Measurements from ENCODE around the gene CCDC3.
A peak's percentile ranks its signal among the peaks of the same experiment; 100 is the strongest.
"Not testable (repeated sequence)": the region's sequence is repeated elsewhere in the genome, so short reads cannot be mapped to it uniquely, and the experiment has no call there.

Gene CCDC3

GRCh38 chr10:13001887-13002212 lies 337 bp upstream of the CCDC3 start:
- DNase-seq (ENCODE audit: insufficient read length, low spot score), result no peak
- no peak for FAIRE-seq

GRCh38 chr10:13000431-13000830 lies 1.1 kb downstream of the CCDC3 start:
- FAIRE-seq (no peak), DNase-seq (ENCODE audit: insufficient read length, low spot score) (no peak)

- no peak for DNase-seq (ENCODE audit: insufficient read length, low spot score)
Measured at GRCh38 chr10:12999849-13000248, 1.7 kb downstream of the CCDC3 start.

DNA sequence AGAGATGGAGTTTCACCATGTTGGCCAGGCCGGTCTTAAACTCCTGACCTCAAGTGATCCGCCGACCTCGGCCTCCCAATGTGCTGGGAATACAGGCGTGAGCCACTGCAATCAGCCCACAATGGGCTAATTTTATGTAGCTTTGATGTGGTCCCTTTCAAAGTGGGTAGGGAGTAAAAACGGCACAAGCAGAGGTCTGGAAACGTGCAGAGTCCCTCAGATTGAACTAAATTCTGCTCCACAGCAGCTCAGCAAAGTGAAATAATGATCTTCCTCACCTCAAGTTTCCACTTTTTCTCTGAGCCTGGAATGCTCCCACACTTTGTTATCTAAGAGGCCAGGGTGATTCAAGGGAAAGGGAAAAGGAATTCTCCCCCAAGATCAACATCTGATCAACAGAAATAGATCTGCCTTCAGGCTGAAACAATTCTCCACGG lies 6.1 kb downstream of the CCDC3 start:
- FAIRE-seq, result no peak
- DNase-seq (ENCODE audit: insufficient read length, low spot score), result no peak

More at GRCh38 chr10:12999849-13000248, 1.7 kb downstream of the CCDC3 start:
- FAIRE-seq, result no peak

DNA sequence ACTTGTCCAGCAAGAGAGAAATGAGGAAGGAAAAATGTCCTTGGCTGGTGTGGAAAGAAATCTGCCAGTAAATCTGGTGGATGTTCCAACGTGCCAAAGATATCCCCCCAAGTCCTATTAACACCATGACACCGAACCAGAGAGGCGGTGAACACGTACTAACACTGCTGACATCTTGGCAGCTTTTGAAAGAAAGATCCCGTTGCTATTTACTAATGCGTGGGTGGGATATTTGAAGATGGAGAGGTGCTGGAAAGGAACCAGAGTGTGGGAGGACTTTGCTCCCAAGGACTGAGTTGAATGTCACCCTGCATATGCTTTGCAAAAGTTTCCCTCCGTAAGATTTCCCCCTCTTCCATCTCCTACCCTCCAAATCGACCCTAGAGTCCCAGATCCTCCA lies 7.9 kb downstream of the CCDC3 start:
- no peak for FAIRE-seq

DNA sequence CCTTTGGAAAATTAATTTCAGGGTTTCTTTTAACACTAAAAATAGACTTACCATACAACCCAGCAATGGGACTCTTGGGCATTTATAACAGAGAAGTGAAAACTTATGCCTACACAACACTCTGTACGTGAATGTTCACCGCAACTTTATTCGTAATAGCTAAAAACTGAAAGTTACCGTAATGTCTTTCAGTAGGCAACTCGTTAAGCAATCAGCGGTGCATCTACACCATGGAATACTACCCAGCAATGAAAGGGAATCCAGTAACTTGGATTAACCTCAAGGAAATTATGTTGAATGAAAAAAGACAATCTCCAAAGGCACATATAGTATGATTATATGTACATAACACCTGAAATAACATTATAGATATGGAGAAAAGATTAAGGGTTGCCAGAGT lies 16.2 kb downstream of the CCDC3 start:
- DNase-seq (ENCODE audit: insufficient read length, low spot score) (no peak), FAIRE-seq (no peak)

More for the DNA sequence above, 7.9 kb downstream of the CCDC3 start:
- DNase-seq (ENCODE audit: insufficient read length, low spot score), result no peak

DNA sequence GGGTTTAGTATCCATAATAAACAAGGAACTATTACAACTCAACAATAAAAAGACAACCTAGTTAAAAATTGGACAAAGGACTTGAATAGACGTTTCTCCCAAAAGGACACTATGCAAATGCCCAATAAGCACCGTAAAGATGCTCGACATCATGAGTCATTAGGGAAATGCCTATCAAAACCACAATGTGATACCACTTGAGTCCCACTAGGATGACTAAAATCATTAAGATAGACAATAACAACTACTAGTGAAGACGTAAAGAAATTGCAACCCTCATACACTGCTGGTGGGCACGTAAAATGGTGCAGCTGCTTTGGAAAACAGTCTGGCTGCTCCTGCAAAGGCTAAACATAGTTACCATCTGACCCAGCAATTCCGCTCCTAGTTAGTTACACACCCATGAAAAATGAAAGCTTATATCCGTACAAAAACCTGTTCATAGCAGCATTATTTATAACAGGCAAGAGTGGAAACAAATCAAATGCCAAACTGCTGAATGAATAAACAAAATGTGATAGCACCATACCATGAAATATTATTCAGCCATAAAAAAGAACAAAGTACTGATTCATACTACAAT lies 17.3 kb downstream of the CCDC3 start:
- no peak for DNase-seq (ENCODE audit: insufficient read length, low spot score)
- FAIRE-seq, result peak; percentile 42

DNA sequence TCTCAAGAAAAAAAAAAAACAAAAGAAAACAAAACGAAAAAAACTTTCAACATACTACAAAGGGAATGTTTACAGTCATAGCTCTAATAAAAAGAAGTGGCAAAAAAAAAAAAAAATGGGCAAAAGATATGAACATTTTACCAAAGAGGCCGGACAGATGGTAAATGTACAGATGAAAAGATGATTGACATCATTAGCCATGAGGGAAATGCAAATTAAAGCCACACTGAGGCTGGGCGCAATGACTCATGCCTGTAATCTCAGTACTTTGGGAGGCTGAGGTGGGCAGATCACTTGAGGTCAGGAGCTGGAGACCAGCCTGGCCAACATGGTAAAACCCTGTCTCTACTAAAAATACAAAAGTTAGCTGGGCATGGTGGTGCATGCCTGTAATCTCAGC lies 17.9 kb downstream of the CCDC3 start:
- not testable (repeated sequence) for DNase-seq (ENCODE audit: insufficient read length, low spot score); FAIRE-seq

DNA sequence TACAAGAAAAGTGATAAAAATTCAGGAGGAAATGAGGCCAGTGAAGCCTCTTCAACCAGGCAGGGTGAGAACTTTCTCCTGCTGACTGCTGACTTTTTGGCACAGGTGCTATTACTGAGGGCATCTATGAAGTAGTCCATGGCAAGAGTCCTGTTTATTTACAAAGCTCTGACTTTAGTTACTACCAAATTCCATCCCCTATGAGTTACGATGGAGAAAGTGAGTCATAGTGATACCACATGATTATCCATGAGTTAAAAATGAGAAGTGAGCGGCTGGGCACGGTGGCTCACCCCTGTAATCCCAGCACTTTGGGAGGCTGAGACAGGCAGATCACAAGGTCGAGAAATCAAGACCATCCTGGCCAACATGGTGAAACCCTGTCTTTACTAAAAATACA lies 19.9 kb downstream of the CCDC3 start:
- DNase-seq (ENCODE audit: insufficient read length, low spot score) (peak; percentile 37), FAIRE-seq (no peak)

DNA sequence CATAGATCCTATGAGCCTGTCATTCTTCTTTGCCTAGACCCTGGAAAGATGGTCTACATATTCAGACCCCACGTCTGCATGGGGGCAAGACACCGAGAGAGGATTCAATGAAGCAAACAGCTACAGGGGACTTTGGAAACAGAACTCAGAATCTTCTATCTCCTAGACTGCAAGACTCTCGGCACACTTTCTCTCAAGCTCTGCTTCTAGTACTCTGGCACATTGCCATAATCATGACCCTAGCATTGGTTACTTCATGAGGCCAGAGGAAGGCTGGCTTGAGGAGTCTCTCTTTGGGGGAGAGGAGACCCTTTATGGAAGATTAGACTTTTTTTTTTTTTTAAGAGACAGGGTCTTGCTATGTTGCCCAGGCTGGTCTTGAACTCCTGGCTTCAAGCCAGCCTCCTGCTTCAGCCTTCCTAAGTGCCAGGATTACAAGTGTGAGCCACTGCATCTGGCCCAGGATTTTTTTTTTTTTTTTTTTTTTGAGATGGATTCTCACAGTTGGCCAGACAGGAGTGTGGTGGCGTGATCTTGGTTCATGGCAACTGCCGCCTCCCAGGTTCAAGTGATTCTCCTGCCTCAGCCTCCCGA lies 20.7 kb downstream of the CCDC3 start:
- no peak for DNase-seq (ENCODE audit: insufficient read length, low spot score)
- no peak for FAIRE-seq

GRCh38 chr10:12980102-12980661 lies 21.3 kb downstream of the CCDC3 start:
- DNase-seq (ENCODE audit: insufficient read length, low spot score) (no peak), FAIRE-seq (no peak)

GRCh38 chr10:12978891-12979290 lies 22.6 kb downstream of the CCDC3 start:
- FAIRE-seq (no peak), DNase-seq (ENCODE audit: insufficient read length, low spot score) (no peak)

- FAIRE-seq (no peak), DNase-seq (ENCODE audit: insufficient read length, low spot score) (no peak)
Measured at GRCh38 chr10:12975906-12976305, 25.6 kb downstream of the CCDC3 start.

DNA sequence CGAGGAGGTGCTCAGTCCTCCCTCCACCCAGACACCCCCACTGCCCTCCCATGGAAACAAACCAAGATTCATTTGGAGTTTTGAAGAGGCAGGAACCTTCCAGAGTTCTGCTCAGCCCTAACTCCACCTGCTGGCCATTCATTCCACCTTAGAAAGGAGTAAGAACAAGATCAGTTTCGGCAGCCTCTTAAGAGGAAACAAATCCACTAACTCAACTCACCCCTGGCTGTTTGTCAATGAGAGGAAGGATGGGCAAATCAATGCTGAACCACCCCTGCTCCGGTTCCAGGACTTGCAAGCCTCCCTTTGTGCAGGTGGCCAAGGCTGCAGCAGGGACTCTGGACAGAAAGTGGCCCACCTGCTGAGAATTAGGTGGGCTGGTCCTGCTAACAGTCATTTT lies 26.2 kb downstream of the CCDC3 start:
- DNase-seq (ENCODE audit: insufficient read length, low spot score), result no peak
- no peak for FAIRE-seq

GRCh38 chr10:12974491-12975199 lies 26.9 kb downstream of the CCDC3 start:
- no peak for FAIRE-seq

DNA sequence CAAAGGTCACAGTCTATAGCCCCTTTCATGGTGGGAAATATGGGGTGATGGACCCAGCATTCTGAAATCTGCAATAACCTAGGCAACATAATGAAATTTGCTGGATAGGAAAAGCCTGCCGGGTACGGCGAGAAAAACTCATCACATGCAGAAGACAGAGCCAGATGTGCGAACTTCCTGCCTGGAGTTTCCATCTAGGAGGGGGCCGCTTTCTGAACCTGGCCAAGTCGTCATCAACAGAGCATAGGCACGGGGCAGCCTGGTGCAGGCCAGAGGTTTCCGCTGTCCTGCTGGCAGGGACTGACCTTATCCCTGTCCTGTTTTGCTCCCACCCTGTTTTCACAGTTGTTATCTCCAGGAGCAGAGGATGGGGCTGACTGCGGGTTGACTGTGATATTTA lies 27.4 kb downstream of the CCDC3 start:
- no peak for DNase-seq (ENCODE audit: insufficient read length, low spot score)
- no peak for FAIRE-seq

More at GRCh38 chr10:12974491-12975199, 26.9 kb downstream of the CCDC3 start:
- no peak for DNase-seq (ENCODE audit: insufficient read length, low spot score)

DNA sequence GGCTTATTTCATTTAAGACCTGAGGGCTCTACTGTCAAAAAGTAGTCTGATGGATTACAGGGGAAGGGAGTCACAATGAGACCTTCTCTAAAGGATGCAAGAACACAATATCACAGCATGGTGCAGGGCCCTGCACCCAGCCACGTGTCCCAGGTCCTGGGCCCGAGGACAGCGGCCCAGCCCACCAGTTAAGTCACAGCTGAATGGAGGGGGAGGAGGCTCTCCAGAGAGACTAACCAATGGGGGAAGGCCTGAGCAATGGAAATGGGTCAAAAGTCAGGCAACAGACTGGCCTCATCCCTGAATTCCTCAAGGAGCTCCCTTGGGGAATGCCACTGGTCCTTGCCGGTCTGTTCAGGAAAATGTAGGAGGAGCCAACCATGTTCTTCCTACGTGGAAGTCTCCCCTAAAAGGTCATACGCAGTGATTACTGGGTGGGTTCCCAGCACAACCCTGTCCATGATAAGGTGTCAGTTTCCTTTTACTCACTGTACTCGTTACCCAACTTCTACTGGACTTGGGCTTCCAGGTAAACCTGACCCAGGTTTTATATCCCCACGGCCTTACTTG lies 28.3 kb downstream of the CCDC3 start:
- DNase-seq (ENCODE audit: insufficient read length, low spot score) (no peak), FAIRE-seq (no peak)

DNA sequence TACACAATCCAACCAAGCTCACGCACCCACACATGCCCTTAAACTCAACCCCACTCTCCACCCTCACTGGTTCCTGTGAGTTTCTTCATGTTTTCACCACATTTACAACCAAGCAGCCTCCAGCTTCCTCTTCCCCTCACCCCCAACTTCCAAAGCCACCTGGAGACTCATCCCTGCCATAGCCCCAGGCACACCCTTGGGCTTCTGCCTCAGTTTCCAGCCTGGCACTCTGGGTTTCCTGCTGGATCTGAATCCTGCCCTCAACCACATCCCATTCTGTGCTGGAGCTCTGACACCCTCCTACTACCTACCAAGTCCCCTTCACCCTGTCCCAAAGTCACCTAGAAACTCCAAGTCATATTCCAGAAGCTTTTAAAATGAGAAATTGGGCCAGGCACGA lies 29.4 kb downstream of the CCDC3 start:
- FAIRE-seq, result no peak
- DNase-seq (ENCODE audit: insufficient read length, low spot score), result no peak

DNA sequence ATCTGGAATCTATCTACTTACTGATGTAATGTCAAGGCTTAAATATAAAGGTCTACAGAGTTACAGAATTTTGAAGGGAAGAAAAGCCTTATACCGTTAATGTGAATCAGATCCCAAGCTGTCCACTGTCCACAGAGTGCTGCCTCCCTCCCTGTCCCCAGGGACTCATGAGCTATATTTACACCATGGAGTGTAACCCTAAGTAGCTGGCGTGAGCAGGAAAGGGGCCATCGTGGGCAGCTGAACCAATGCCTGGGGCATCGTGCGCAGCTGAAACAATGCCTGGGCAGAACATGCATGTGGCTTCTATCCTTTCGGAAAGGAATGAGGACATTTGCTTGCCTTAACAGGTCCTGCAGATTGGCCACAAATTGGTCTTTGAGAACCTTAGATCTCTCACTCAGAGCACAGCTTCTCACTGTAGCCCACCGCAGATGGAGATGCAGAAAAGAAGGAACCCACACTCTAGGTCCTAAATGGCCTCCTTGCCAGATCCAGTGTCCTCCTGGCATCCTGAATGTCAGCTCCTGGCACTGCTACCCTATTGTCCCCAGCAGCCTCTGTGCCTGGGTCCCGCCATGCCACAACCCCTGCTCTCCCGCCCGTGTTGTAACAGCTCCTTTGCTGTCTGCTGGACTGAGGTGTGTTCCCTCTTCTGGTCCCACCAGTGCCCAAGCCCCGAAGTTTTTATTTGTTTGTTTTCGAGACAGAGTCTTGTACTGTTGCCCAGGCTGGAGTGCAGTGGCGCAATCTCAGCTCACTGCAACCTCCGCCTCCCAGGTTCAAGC lies 30.3 kb downstream of the CCDC3 start:
- no peak for FAIRE-seq

GRCh38 chr10:12969951-12970350 lies 31.6 kb downstream of the CCDC3 start:
- no peak for DNase-seq (ENCODE audit: insufficient read length, low spot score)
- FAIRE-seq, result no peak

More for the DNA sequence above, 30.3 kb downstream of the CCDC3 start:
- DNase-seq (ENCODE audit: insufficient read length, low spot score), result no peak

GRCh38 chr10:12966067-12966466 lies 35.4 kb downstream of the CCDC3 start:
- no peak for FAIRE-seq
- DNase-seq (ENCODE audit: insufficient read length, low spot score), result no peak
